DMS 273 (cell line): ENCODE measurements around the gene RANBP2.
"Not testable (repeated sequence)": the region's sequence is repeated elsewhere in the genome, so short reads cannot be mapped to it uniquely, and the experiment has no call there.

Experiments used
- DNase-seq: peaks from one replicate; lab custom pipeline; 2025; ENCODE audit not compliant: unreplicated experiment; lab: John Stamatoyannopoulos, UW

The RANBP2 gene

DNA sequence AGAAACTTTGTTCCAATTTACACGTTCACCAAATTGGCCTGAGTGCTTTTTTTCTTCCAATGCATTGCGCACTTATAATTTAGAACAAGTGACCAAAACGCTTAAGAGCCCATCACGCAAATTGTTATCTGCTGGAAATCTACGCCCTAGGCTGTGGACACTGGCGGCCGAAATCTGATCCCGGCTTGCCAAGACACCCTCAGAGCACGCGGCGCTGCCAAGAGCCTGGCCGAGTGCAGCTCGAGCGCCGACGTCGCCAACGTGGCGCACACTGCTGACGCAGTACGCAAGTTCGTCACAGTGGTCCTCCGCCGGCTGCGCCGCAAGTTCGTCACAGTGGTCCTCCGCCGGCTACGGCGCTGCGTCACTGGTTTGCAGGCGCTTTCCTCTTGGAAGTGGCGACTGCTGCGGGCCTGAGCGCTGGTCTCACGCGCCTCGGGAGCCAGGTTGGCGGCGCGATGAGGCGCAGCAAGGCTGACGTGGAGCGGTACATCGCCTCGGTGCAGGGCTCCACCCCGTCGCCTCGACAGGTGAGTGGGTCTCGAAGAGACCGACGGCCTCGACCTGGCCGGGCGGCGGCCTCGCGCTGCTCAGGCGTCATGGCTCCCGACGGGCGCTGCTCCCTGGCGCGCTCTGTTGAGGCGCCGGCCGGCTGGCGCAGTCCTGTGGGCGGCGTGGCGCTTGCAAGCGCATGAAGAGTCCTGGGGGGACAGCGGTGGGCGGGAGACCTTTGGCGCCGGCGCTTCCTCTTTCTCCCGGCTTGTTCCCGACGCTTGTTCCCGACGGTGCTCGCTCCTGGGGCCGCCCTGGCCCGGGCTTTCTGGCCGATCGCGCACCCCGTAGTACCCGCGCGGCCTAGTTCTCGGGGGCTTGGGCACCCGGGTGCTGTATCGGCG lies at the start of gene RANBP2:
TSS of gene RANBP2 (plus strand) at position 334 of the 896 bp plus-strand sequence. CDS start at position 459, 125 bp downstream.
- DNase-seq = peak; percentile 98

DNA sequence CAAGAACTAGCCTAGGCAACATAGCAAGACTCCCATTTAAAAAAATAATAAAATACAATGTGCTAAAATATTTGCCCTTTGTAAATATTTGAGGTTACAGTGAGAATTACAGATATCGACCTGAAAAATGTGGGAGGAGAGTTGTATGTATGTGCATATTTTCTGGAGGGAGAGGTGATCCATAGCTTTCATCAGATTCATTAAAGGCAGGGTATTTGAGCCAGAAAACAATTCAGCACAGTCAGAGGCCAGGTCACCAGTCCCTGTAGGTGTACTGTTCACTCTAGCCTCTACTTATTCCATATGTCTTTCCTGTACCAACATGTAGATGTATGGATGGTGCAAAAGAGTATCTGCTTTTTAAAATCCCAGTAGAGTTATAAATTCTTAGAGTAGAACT lies 49.0 kb upstream of the RANBP2 start:
- DNase-seq = not testable (repeated sequence)

DNA sequence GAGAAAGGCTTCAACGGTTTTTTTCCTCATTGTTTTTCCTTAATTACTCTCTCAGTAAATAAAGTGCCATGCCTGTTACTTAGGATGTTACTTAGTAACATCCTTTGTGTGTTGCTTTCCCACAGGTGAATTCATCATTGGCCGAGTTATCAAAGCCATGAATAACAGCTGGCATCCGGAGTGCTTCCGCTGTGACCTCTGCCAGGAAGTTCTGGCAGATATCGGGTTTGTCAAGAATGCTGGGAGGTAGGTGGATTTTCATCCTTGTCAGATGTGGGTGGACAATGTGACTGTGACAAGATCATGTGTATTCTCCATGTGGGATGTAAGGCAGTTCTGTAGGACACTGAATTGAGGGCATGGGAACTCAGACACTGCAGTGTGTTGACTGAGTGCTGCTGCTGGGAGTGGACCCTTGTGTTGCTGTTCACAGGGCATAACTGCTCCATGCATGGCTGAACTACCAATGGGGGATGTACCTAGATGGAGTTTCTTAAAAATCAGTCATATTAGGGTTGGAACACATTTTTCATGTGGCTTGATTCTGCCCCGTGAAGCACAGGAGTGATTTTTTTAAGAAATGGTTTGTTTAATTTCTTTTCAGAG lies 47.0 kb upstream of the RANBP2 start:
- DNase-seq = not testable (repeated sequence)

DNA sequence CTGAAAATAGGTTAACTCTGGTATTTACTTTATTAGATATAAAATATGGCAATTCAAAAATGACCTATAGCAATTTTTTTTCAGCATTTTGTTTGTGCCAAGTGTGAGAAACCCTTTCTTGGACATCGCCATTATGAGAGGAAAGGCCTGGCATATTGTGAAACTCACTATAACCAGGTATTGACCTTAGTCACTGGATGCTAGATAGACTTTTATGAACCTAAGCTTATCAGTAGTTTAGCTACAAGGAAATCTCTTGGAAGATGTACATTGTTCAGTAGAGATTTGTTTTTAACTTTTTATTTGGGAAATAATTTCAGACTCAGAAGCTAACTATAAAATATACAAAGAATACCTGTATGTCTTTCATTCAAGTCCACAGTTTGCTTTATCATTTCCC lies 42.8 kb upstream of the RANBP2 start:
- not testable (repeated sequence) for DNase-seq

DNA sequence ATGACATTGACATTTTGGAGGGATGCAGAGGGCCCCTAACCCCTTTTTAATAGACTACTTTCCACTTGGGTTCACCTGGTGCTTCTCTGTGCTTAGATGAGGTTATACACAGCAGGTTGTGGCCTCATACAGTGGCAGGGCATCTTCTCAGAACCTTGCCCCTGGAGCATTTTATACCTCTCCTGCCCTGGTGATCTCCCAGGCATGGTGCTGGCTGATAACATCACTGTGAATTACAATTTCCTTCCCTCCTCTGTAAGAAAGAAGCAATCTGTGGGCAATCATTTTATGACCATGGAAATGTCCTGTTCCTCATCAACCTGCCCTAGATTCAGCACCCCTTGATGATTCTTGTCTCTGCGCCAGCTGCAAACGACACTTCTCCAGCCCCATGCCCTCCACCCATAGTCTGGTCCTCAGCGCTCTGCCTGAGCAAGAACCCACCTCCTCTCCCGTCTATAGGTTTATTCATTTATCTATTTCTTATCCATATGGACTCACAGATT lies 42.0 kb upstream of the RANBP2 start:
- DNase-seq = not testable (repeated sequence)

DNA sequence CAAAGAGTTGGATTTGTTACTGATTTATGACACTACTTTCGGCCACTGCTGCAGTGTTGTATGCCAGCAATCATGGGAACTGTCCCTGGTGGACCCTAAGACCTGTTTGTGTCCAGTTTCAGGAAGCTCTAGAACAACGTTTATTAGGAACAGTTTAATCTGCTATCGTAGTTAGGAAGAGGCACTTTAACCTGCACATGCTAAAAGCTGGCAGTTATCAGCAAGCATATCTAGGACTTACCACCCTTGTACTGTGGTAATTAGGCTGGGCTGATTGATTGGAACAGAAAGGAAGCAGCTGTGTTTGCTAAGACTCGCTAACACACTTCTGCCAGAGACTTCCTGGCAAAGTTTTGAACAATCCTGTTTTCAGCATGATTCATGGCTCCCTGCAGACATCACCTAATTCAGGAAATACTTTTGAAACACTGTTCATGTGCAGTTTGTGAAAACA lies 41.1 kb upstream of the RANBP2 start:
- DNase-seq = peak; percentile 8

DNA sequence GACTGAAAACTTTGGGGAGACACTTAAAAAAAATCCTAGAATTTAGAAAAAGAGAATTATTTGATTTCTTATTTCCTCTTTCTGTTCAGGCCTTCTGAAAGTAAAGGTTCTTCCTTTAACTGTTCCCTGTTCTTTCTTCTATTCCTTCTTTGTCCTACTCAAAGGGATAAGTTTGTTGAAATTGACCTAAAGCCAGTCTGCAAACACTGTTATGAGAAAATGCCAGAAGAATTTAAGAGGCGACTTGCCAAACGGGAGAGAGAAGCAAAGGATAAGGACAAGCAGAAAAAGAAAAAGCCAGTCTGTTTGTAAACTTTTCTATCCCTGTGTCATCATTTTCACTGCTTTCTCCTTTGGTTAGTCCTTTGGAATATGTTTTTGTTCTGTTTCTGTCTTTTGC lies 38.5 kb upstream of the RANBP2 start:
- not testable (repeated sequence) for DNase-seq

DNA sequence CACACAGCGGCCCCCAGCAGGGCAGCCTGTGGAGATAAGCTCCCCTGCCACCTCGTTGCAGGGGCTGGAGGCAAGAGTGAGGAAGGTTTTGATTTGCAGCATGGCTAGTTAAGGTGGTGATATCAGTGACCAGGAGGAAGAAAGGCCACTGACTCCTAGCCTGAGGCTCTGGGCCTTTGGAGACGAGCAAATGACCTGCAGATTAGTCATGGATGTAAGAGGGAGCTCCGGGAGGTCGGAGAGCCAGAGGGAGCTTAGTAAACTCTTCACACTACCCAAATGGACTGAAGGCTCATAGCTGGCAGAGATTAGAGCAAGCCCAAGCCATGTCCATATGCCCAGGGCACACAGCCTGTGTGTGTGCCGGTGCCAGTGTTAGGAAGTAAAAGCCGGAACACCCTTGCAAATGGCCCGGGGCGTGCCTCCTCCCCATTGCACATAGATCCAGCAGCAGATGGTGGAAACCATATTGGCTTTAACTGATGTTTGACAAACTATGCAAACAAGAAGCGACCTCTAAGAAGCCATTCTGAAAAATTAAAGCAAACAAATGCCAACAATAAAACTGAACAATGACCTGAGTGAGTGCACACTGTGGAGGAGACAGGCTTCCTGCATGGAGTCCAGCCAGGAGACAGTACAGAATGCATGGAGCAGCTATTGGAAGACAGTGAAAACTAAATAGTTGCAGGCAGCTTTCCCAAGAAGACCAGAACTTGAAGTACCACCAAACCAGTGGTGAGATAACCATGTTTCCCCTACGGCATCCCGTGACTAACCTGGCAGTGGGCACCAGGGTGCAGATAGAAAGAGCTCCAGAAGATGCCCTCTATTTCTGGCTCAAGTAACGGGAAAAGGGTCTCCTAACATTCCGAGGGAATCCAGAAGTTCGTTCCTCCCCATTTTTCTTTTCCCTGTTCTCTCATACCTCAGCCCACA lies 30.2 kb upstream of the RANBP2 start:
- DNase-seq = peak; percentile 33

DNA sequence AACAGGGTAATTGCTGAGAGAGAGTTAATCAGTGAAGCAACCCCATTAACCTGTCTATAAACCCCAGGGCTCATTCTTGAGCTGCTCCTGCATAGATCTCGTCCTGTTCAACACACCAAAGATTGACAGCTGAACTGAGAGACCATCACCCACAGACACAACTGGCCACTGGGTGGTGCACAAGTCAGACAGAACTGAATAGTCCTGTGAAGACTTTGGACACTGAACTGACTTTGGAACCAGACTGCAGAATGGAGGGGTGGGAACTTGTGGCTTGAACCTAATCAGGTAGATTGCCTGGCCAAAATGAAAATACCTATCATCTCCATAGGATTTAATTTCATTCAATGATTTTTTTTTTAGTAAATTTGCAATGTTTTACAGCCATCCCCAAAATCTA lies 29.3 kb upstream of the RANBP2 start:
- peak; percentile 28 for DNase-seq

DNA sequence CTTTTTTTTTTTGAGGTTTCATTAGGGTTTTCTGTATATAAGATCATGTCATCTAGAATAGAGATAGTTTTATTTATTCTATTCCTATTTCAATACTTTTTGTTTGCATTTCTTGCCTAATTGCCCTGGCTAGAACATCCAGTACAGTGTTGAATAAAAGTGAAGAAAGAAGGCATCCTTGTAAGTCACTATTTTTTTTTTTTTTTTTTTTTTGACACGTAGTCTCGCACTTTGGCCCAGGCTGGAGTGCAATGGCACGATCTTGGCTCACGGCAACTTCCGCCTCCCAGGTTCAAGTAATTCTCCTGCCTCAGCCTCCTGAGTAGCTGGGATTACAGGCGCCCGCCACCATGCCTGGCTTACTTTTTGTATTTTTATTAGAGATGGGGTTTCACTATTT lies 27.8 kb upstream of the RANBP2 start:
- DNase-seq = no peak

DNA sequence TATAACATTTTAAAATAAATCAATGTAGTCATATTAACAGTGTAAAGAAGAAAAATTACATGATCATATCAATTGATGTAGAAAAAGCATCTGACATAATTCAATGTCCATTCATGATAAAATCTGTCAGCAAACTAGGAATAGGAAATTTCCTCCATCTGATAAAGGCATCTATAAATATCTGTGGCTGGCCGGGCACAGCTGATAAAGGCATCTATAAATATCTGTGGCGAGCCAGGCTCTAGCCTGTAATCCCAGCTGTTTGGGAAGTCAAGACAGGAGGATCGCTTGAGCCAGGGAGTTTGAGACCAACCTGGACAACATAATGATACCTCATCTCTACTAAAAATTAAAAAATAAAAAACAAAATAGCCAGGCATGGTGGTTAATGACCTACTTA lies 18.1 kb upstream of the RANBP2 start:
- no peak for DNase-seq

DNA sequence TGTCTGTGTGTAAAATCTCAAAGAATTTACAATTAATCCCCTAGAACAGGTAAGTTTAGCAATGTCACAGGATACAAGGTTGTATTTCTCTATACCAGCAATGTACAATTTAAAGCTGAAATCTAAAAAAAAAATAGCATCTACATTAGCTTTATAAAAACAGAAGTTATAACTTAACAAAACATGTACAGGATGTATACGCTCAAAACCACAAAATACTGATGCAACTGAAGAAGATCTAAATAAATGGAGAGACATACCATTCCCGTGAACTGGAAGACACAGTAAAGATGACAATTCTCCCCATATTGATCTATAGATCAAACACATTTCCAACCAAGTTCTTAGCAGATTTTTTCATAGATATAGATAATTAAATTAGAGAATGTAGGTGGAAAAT lies 17.5 kb upstream of the RANBP2 start:
- no peak for DNase-seq

DNA sequence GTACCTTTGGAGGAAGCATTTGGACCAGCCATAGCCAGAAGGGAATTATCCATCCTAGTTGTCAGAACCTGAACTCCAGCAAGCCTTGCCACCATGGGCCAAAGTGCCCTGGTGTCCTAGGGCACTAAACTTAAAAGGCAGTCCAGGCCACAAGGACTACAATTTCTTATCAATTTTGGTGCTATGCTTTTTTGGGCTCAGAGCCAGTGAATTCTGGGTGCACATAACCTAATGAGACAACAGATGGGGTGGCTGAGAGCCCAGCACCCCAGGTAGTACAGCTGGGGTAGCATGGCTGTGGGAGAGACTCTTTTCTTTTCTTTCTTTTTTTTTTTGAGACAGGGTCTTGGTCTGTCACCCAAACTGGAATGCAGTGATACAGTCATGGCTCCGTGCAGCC lies 14.4 kb upstream of the RANBP2 start:
- peak; percentile 16 for DNase-seq

DNA sequence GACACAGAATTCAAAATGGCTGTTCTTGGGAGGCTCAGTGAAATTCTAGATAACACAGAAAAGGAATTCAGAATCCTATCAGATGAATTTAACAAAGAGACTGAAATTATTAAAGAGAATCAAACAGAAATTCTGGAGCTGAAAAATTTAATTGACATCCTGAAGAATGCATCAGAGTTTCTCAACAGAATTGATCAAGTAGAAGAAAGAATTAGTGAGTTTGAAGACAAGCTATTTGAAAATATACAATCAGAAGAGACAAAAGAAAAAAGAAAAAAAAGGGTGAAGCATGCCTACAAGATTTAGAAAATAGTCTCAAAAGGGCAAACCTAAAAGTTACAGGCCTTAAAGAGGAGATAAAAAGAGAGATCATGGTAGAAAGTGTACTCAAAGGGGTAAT lies 12.0 kb upstream of the RANBP2 start:
- DNase-seq = no peak

DNA sequence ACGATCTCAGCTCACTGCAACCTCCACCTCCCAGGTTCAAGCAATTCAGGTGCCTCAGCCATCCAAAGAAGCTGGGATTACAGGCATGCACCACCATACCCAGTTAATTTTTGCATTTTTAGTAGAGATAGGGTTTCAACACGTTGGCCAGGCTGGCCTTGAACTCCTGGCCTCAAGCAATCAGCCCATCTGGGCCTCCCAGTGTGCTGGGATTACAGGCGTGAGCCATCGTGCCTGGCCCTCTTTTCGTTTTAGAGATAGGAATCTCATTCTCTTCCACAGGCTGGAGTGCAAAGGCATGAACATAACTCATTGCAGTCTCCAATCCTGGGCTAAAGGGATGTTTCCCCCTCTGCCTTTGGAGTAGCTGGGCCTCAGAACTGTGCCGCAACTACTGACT lies 2.3 kb upstream of the RANBP2 start:
- DNase-seq = peak; percentile 6

DNA sequence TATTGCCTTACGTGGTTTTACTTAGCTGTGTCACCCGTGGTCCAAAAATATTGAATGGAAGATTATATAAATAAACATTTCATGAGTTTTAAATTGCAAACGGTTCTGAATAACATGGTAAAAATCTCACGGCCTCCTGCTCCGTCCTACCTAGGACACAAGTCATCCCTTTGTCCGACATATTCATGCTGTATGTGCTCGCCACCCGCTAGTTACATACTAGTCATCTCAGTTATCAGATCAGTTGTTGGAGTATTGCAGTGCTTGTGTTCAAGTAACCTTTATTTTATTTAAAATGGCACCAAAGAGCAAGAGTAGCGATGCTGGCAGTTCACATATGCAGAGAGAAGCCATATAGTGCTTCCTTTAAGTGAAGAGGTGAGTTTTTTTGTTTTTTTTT lies 6.8 kb downstream of the RANBP2 start:
- DNase-seq = not testable (repeated sequence)

DNA sequence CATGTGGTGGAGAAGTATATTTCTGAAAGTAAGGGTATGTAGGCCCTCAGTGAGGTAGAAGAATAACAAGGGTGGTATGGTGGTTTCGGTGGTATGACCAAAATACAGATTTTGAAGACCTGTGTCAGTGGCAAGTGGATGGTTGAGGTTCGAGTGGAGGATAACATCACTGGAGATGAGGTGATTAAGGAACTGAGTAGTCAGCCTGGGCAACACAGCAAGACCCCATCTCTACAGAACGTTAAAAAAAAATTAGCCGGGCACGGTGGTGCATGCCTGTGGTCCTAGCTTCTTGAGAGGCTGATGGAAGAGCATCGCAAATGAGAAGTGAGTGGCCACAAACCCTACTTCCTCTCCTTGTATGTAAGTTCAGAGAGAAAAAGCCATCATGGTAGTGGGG lies 15.4 kb downstream of the RANBP2 start:
- not testable (repeated sequence) for DNase-seq

DNA sequence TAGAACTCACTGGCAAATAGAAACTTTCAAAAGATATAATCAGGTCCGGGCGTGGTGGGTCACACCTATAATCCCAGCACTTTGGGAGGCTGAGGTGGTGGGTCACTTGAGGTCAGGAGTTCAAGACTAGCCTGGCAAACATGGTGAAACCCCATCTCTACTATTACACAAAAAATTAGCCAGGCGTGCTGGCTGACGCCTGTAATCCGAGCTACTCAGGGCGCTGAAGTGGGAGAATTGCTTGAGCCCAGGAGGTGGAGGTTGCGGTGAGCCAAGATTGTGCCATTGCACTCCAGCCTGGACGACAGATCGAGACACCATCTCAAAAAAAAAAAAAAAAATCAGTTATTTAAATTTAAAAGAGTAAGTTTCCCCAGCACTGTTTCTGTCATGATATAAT lies 38.7 kb downstream of the RANBP2 start:
- not testable (repeated sequence) for DNase-seq

DNA sequence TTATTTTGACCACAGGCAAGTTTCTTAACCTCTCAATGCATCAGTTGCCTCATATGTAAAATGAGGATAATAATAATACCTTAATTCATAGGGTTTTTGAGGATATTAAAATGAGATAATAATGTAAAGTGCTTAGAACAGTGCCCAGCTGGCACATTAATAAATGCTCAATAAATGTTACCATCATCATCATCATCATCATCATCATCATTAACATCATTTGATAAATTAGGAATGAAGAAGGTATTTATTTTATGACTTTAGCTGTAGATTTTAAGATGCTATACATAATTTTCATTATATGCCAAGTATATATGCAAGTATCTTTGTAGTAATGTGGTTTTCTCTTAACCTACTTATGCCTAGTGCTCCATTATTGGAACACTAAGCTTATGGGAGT lies 43.3 kb downstream of the RANBP2 start:
- DNase-seq = not testable (repeated sequence)

DNA sequence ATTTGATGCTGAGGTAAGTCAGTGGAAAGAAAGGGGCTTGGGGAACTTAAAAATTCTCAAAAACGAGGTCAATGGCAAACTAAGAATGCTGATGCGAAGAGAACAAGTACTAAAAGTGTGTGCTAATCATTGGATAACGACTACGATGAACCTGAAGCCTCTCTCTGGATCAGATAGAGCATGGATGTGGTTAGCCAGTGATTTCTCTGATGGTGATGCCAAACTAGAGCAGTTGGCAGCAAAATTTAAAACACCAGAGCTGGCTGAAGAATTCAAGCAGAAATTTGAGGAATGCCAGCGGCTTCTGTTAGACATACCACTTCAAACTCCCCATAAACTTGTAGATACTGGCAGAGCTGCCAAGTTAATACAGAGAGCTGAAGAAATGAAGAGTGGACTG lies 47.4 kb downstream of the RANBP2 start:
- not testable (repeated sequence) for DNase-seq

DNA sequence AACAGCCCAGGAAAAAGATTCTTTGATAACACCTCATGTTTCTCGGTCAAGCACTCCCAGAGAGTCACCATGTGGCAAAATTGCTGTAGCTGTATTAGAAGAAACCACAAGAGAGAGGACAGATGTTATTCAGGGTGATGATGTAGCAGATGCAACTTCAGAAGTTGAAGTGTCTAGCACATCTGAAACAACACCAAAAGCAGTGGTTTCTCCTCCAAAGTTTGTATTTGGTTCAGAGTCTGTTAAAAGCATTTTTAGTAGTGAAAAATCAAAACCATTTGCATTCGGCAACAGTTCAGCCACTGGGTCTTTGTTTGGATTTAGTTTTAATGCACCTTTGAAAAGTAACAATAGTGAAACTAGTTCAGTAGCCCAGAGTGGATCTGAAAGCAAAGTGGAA lies 48.6 kb downstream of the RANBP2 start:
- not testable (repeated sequence) for DNase-seq
